Endothelial cell of umbilical vein (primary cell): Measurements from ENCODE around the gene IFIT5. TPM values are rescaled to one million over a fixed set of nuclear protein-coding genes. Genes with fewer than 3 reads are reported as not detected.

Experiments used
- BruUV-seq: library from RNA; stranded (reverse); fragments of 400-500 nt; replicated peaks from 2 replicates; lab custom pipeline; 2021; lab: Mats Ljungman, UMichigan
- CTCF ChIA-PET: fragments of 300-600, 350-600 bp; sonication (Branson Sonifier 250); formaldehyde crosslinking; loops from one replicate; lab custom pipeline; 2021; ENCODE audit warnings: antibody characterized with exemption, inconsistent platforms; lab: Charles Lee
- POLR2A ChIA-PET: fragments of 300-600, 350-600 bp; sonication (Branson Sonifier 250); formaldehyde crosslinking; loops from one replicate; lab custom pipeline; 2021; ENCODE audit warnings: antibody characterized with exemption, inconsistent platforms; lab: Charles Lee
- DNase-seq: peaks from one replicate; pipeline ENCODE4 v3.0.0-alpha.2; 2011; ENCODE audit warnings: low read depth, low spot score
- FAIRE-seq: peaks from 2 replicates; lab custom pipeline; 2011; peaks lifted over from hg19 to GRCh38; lab: Jason Lieb, UNC
- H2AFZ ChIP-seq: 2 replicates; pipeline ENCODE4 v1.6.0; 2012; ENCODE audit warnings: low read depth, low read length, control low read depth, inconsistent platforms
- H3K27ac ChIP-seq: 2 replicates; pipeline ENCODE4 v1.5.1; 2011; ENCODE audit warnings: low read depth, mild to moderate bottlenecking, control low read depth, low read length, moderate library complexity; ENCODE audit not compliant: insufficient read depth
- H3K27me3 ChIP-seq, 2 experiments: 2 replicates each; pipeline versions ENCODE4 v1.6.0 to v1.6.1; 2011; ENCODE audit warnings: low read length in 2 of 2, mixed read lengths in 1 of 2; ENCODE audit not compliant: control insufficient read depth in 2 of 2, insufficient read depth in 2 of 2
- H3K36me3 ChIP-seq, 2 experiments: 2 replicates in 1 of 2; 3 replicates in 1 of 2; pipeline ENCODE4 v1.5.1; 2011; ENCODE audit warnings: low read length in 2 of 2, mild to moderate bottlenecking in 1 of 2, moderate library complexity in 1 of 2; ENCODE audit not compliant: control insufficient read depth in 2 of 2, insufficient read depth in 2 of 2; ENCODE audit errors: extremely low read depth in 1 of 2
- H3K4me1 ChIP-seq: 3 replicates; pipeline ENCODE4 v1.5.1; 2011; ENCODE audit warnings: mild to moderate bottlenecking, low read length; ENCODE audit not compliant: control insufficient read depth, insufficient read depth; ENCODE audit errors: extremely low read depth
- H3K4me2 ChIP-seq: 2 replicates; pipeline ENCODE4 v1.6.1; 2011; ENCODE audit warnings: low read length, control low read depth, mixed read lengths; ENCODE audit not compliant: insufficient read depth
- H3K4me3 ChIP-seq, 3 experiments: fragments of 200-600 bp in 1 of 3; sonication (generic), shearing (Covaris generic) in 1 of 3; replicated peaks in 1 of 3; 2 replicates each; pipeline ENCODE4 v1.5.1; 2011 to 2016; ENCODE audit warnings: control low read depth in 3 of 3, low read length in 3 of 3, mild to moderate bottlenecking in 2 of 3, inconsistent platforms in 1 of 3, low read depth in 1 of 3, moderate library complexity in 1 of 3; ENCODE audit not compliant: insufficient read depth in 1 of 3
- H3K79me2 ChIP-seq: 2 replicates; pipeline ENCODE4 v1.6.0; 2012; ENCODE audit warnings: low read length, inconsistent platforms; ENCODE audit not compliant: control insufficient read depth, insufficient read depth
- H3K9ac ChIP-seq: replicated peaks from 2 replicates; pipeline ENCODE3; 2011; ENCODE audit warnings: low read length, control low read depth; ENCODE audit not compliant: insufficient read depth; ENCODE audit errors: extremely low read depth
- H3K9me1 ChIP-seq: replicated peaks from 3 replicates; pipeline ENCODE4 v1.6.0; 2011; ENCODE audit warnings: mild to moderate bottlenecking, low read length; ENCODE audit not compliant: control insufficient read depth, insufficient read depth; ENCODE audit errors: extremely low read depth
- H3K9me3 ChIP-seq: replicated peaks from 2 replicates; pipeline ENCODE4 v1.5.1; 2012; ENCODE audit warnings: low read length, inconsistent platforms; ENCODE audit not compliant: control insufficient read depth, insufficient read depth
- H4K20me1 ChIP-seq: replicated peaks from 2 replicates; pipeline ENCODE3; 2011; ENCODE audit warnings: mild to moderate bottlenecking, low read length; ENCODE audit not compliant: control insufficient read depth, insufficient read depth; ENCODE audit errors: extremely low read depth
- EZH2 ChIP-seq: IDR thresholded peaks from 2 replicates; pipeline ENCODE4 v1.6.1; 2012; ENCODE audit warnings: borderline replicate concordance, low read depth, mild to moderate bottlenecking, moderate library complexity, low read length, inconsistent platforms; ENCODE audit not compliant: severe bottlenecking
- FOS ChIP-seq: IDR thresholded peaks from 2 replicates; pipeline ENCODE4 v1.6.1; 2011; ENCODE audit warnings: mild to moderate bottlenecking, low read length, moderate library complexity, borderline replicate concordance; ENCODE audit not compliant: insufficient read depth
- GATA2 ChIP-seq: IDR thresholded peaks from 2 replicates; pipeline ENCODE4 v1.7.0; 2011; ENCODE audit warnings: low read depth, mild to moderate bottlenecking, moderate library complexity, mixed read lengths, low read length; ENCODE audit not compliant: insufficient read length, insufficient read depth
- JUN ChIP-seq: IDR thresholded peaks from 2 replicates; pipeline ENCODE4 v1.6.1; 2011; ENCODE audit warnings: borderline replicate concordance, low read depth; ENCODE audit not compliant: insufficient read length, insufficient read depth
- POLR2A ChIP-seq: IDR thresholded peaks from 2 replicates; pipeline ENCODE4 v1.6.1; 2012; ENCODE audit warnings: low read depth, mild to moderate bottlenecking, control low read depth, low read length
- dilution Hi-C: fragments of 300-500 bp; cut with MboI; formaldehyde crosslinking; loops from one replicate; pipeline ENCODE4 v1.15.0; 2019; ENCODE audit warnings: low sequenced_read_pairs; ENCODE audit not compliant: extremely low pct_ligation_motif_present
- intact Hi-C: fragments of 100-400 bp; cut with micrococcal nuclease; formaldehyde crosslinking; loops from one replicate; pipeline ENCODE4 v1.10.0; 2022
- polyA plus RNA-seq, 4 experiments: library from polyadenylated mRNA; depleted of rRNA in 3 of 4; stranded (reverse) in 3 of 4; unstranded in 1 of 4; fragments of >200 nt; gene quantifications; 2 replicates each; pipeline versions ENCODE4 v1.2.1 to v1.2.3, GENCODE V29; 2011 to 2012; ENCODE audit warnings: missing spikeins in 1 of 4
- total RNA-seq: library from RNA; stranded (reverse); gene quantifications from 2 replicates; pipeline ENCODE4 v1.2.3, GENCODE V29; 2021
- TF ChIP-seq, protein P1 (sequence below), 2 donors: IDR thresholded peaks; 1 replicate in 1 of 2; 2 replicates in 1 of 2; pipeline ENCODE4 v1.5.1; 2011; ENCODE audit warnings: low read length in 2 of 2, mild to moderate bottlenecking in 2 of 2, moderate library complexity in 2 of 2, control low read depth in 1 of 2, inconsistent platforms in 1 of 2, low read depth in 1 of 2; ENCODE audit not compliant: insufficient read depth in 1 of 2; ENCODE audit errors: extremely low read depth in 1 of 2

Gene IFIT5
- total and polyA plus RNA-seq, 2 donors (not counting 3 experiments of a cell fraction or from before 2014, with no cell fraction given): 1.0 to 3.2 TPM

- POLR2A ChIA-PET: no interaction called here
- peak; percentile 24 for DNase-seq
- no peaks in the 10 kb centered on the region for H3K27me3 ChIP-seq
- H4K20me1 ChIP-seq: no peaks in the 10 kb centered on the region
- no peak for FAIRE-seq
- intact Hi-C loops: no loop called here
- no peak overlapping the region for H3K4me3 ChIP-seq
- no peak overlapping the region for H3K27ac ChIP-seq
- H3K36me3 ChIP-seq: no peaks in the 10 kb centered on the region
- H3K9me1 ChIP-seq: no peaks in the 10 kb centered on the region
- no peaks in the 10 kb centered on the region for H3K79me2 ChIP-seq
- no peak overlapping the region for H3K4me2 ChIP-seq
- dilution Hi-C loops: no loop called here
- no peak overlapping the region for H2AFZ ChIP-seq
- BruUV-seq: no TSS peak
- H3K9ac ChIP-seq: no peak overlapping the region
- H3K9me3 ChIP-seq: no peaks in the 10 kb centered on the region
- TF ChIP-seq FOS (peak; percentile 44), POLR2A (no peak)
- CTCF ChIA-PET: interaction anchor here (1.1 to 1.5 kb wide), 3 partner anchors 14 to 23 kb away, joined by 3 to 6 read pairs (median 5); no protein-coding TSS in a partner anchor
- H3K4me1 ChIP-seq: peaks cover 4% of the 10 kb centered on the region
Measured at GRCh38 chr10:89452193-89452592, 37.8 kb downstream of the IFIT5 start.

GRCh38 chr10:89454561-89455347 lies 40.4 kb downstream of the IFIT5 start:
- Histone ChIP-seq H4K20me1 (no peaks in the 10 kb centered on the region), H3K4me2 (no peak overlapping the region), H3K79me2 (no peaks in the 10 kb centered on the region), H3K4me1 (peaks cover 21% of the 10 kb centered on the region), H3K36me3 (no peaks in the 10 kb centered on the region), H3K27me3 (no peaks in the 10 kb centered on the region), H3K9me3 (no peaks in the 10 kb centered on the region), H3K4me3 (no peak overlapping the region), H3K9me1 (no peaks in the 10 kb centered on the region), H3K9ac (no peak overlapping the region), H2AFZ (no peak overlapping the region), H3K27ac (no peak overlapping the region)
- TF ChIP-seq EZH2: no peak
- TF ChIP-seq, protein P1, sequence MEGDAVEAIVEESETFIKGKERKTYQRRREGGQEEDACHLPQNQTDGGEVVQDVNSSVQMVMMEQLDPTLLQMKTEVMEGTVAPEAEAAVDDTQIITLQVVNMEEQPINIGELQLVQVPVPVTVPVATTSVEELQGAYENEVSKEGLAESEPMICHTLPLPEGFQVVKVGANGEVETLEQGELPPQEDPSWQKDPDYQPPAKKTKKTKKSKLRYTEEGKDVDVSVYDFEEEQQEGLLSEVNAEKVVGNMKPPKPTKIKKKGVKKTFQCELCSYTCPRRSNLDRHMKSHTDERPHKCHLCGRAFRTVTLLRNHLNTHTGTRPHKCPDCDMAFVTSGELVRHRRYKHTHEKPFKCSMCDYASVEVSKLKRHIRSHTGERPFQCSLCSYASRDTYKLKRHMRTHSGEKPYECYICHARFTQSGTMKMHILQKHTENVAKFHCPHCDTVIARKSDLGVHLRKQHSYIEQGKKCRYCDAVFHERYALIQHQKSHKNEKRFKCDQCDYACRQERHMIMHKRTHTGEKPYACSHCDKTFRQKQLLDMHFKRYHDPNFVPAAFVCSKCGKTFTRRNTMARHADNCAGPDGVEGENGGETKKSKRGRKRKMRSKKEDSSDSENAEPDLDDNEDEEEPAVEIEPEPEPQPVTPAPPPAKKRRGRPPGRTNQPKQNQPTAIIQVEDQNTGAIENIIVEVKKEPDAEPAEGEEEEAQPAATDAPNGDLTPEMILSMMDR (IDR thresholded peaks at IDR 0.05; ENCODE audit: extremely low read depth in 1 of 2, insufficient read depth in 1 of 2, low read depth in 1 of 2, low read length in 2 of 2): no peak
- no peak for TF ChIP-seq JUN
- TF ChIP-seq GATA2: no peak
- intact Hi-C loops: no loop called here
- no peak for FAIRE-seq
- ChIA-PET CTCF (no interaction called here), POLR2A (no interaction called here)
- BruUV-seq: no TSS peak
- DNase-seq: no peak
- dilution Hi-C loops: no loop called here
